Keratinocyte (primary cell): ENCODE data around the gene GOLGA5. TPM values are rescaled to one million over a fixed set of nuclear protein-coding genes. Genes with fewer than 3 reads are reported as not detected.
"Not testable (repeated sequence)": the region's sequence is repeated elsewhere in the genome, so short reads cannot be mapped to it uniquely, and the experiment has no call there.

Experiments
- DNase-seq: peaks from one replicate; pipeline ENCODE4 v3.0.0-alpha.2; 2011; ENCODE audit warnings: low read depth, missing footprints, low spot score
- FAIRE-seq: peaks from 2 replicates; lab custom pipeline; 2011; peaks lifted over from hg19 to GRCh38; lab: Jason Lieb, UNC
- H2AFZ ChIP-seq: 2 replicates; pipeline ENCODE4 v1.6.0; 2012; ENCODE audit warnings: low read length, control low read depth, inconsistent platforms; ENCODE audit not compliant: control insufficient read depth
- H3K27ac ChIP-seq: 2 replicates; pipeline ENCODE4 v1.5.1; 2011; ENCODE audit warnings: low read length; ENCODE audit not compliant: control insufficient read depth, insufficient read depth
- H3K27me3 ChIP-seq: 3 replicates; pipeline ENCODE4 v1.6.0; 2011; ENCODE audit warnings: low read length; ENCODE audit not compliant: control insufficient read depth, insufficient read depth; ENCODE audit errors: extremely low read depth
- H3K36me3 ChIP-seq, 2 experiments: 2 replicates in 1 of 2; 3 replicates in 1 of 2; pipeline ENCODE4 v1.5.1; 2011; ENCODE audit warnings: low read length in 2 of 2, mild to moderate bottlenecking in 1 of 2; ENCODE audit not compliant: control insufficient read depth in 2 of 2, insufficient read depth in 2 of 2; ENCODE audit errors: extremely low read depth in 1 of 2
- H3K4me1 ChIP-seq: 3 replicates; pipeline ENCODE4 v1.5.1; 2011; ENCODE audit warnings: low read length; ENCODE audit not compliant: control insufficient read depth, insufficient read depth; ENCODE audit errors: extremely low read depth
- H3K4me2 ChIP-seq: 3 replicates; pipeline ENCODE4 v1.6.0; 2011; ENCODE audit warnings: low read depth, low read length; ENCODE audit not compliant: control insufficient read depth, insufficient read depth; ENCODE audit errors: extremely low read depth
- H3K4me3 ChIP-seq, 3 experiments: fragments of 200-600 bp in 1 of 3; sonication (generic) in 1 of 3; 2 replicates in 2 of 3; 3 replicates in 1 of 3; pipeline ENCODE4 v1.5.1; 2011 to 2016; ENCODE audit warnings: low read length in 3 of 3, mild to moderate bottlenecking in 3 of 3, control low read depth in 2 of 3, inconsistent platforms in 1 of 3, low read depth in 1 of 3, mixed read lengths in 1 of 3, mixed run types in 1 of 3, moderate library complexity in 1 of 3; ENCODE audit not compliant: control insufficient read depth in 2 of 3, insufficient read depth in 2 of 3; ENCODE audit errors: extremely low read depth in 1 of 3
- H3K79me2 ChIP-seq: 2 replicates; pipeline ENCODE4 v1.6.0; 2012; ENCODE audit warnings: low read length; ENCODE audit not compliant: control insufficient read depth, insufficient read depth
- H3K9ac ChIP-seq: 3 replicates; pipeline ENCODE4 v1.6.0; 2011; ENCODE audit warnings: low read length; ENCODE audit not compliant: control insufficient read depth, insufficient read depth; ENCODE audit errors: extremely low read depth
- H3K9me1 ChIP-seq: 3 replicates; pipeline ENCODE4 v1.6.0; 2011; ENCODE audit warnings: low read length; ENCODE audit not compliant: control insufficient read depth, insufficient read depth; ENCODE audit errors: extremely low read depth
- H3K9me3 ChIP-seq: 2 replicates; pipeline ENCODE4 v1.5.1; 2012; ENCODE audit warnings: low read depth, low read length; ENCODE audit not compliant: control insufficient read depth
- H4K20me1 ChIP-seq: 3 replicates; pipeline ENCODE4 v1.6.0; 2011; ENCODE audit warnings: low read length; ENCODE audit not compliant: control insufficient read depth, insufficient read depth; ENCODE audit errors: extremely low read depth
- CTCF ChIP-seq, 3 experiments: IDR thresholded peaks in 1 of 3; conservative IDR thresholded peaks in 1 of 3; optimal IDR thresholded peaks in 1 of 3; 2 replicates in 2 of 3; 3 replicates in 1 of 3; pipeline versions ENCODE3 to v1.5.1; 2011; ENCODE audit warnings: low read length in 3 of 3, mild to moderate bottlenecking in 3 of 3, moderate library complexity in 2 of 3, control low read depth in 1 of 3, inconsistent platforms in 1 of 3; ENCODE audit not compliant: insufficient read depth in 2 of 3; ENCODE audit errors: extremely low read depth in 1 of 3
- EZH2 ChIP-seq: IDR thresholded peaks from one replicate; pipeline ENCODE4 v1.6.1; 2012; ENCODE audit warnings: inconsistent platforms, mild to moderate bottlenecking, low read length, moderate library complexity
- dilution Hi-C: fragments of 300-500 bp; cut with MboI; formaldehyde crosslinking; loops from one replicate; pipeline ENCODE4 v1.7.0; 2020; ENCODE audit warnings: low sequenced_read_pairs; ENCODE audit not compliant: extremely low pct_ligation_motif_present
- polyA plus RNA-seq, 5 experiments: library from polyadenylated mRNA; depleted of rRNA in 3 of 5; stranded (reverse) in 3 of 5; stranded (forward) in 1 of 5; unstranded in 1 of 5; fragments of >200 nt; gene quantifications; 1 replicate in 1 of 5; 2 replicates in 3 of 5; 3 replicates in 1 of 5; pipeline versions ENCODE4 v1.2.1 to v1.2.3, GENCODE V29; 2011 to 2012; ENCODE audit warnings: missing spikeins in 2 of 5, low read depth in 1 of 5, low replicate concordance in 1 of 5

Gene GOLGA5
- polyA plus RNA-seq, 1 donor (not counting 4 experiments of a cell fraction or from before 2014, with no cell fraction given) = 37.8 TPM

GRCh38 chr14:92850492-92850891, 56.4 kb downstream of the GOLGA5 start:
- Histone ChIP-seq H3K9me1 (no peaks in the 10 kb centered on the region), H3K27ac (no peak overlapping the region), H2AFZ (no peak overlapping the region), H3K79me2 (no peaks in the 10 kb centered on the region), H3K36me3 (no peaks in the 10 kb centered on the region), H3K9ac (no peak overlapping the region), H3K9me3 (no peaks in the 10 kb centered on the region), H3K27me3 (no peaks in the 10 kb centered on the region), H3K4me1 (peaks cover 9% of the 10 kb centered on the region), H3K4me3 (no peak overlapping the region), H3K4me2 (no peak overlapping the region), H4K20me1 (no peaks in the 10 kb centered on the region)
- dilution Hi-C loops = no loop called here
- TF ChIP-seq EZH2 (no peak), CTCF (optimal IDR thresholded peaks at IDR 0.05 in 1 of 3, IDR thresholded peaks at IDR 0.05 in 1 of 3, conservative IDR thresholded peaks at IDR 0.05 in 1 of 3; ENCODE audit: extremely low read depth in 1 of 3, insufficient read depth in 2 of 3, low read length in 3 of 3) (no peak)
- DNase-seq (no peak), FAIRE-seq (no peak)

- FAIRE-seq, H3K4me1 ChIP-seq, H3K4me2 ChIP-seq, dilution Hi-C loops, H3K4me3 ChIP-seq, H3K79me2 ChIP-seq, H3K27ac ChIP-seq, H3K9me3 ChIP-seq, H4K20me1 ChIP-seq, H3K9me1 ChIP-seq, H2AFZ ChIP-seq, H3K27me3 ChIP-seq, H3K36me3 ChIP-seq, H3K9ac ChIP-seq, DNase-seq: not testable (repeated sequence)
These were observed 59.0 kb downstream of the GOLGA5 start for GRCh38 chr14:92853136-92853535.
